Astrocyte (in vitro differentiated cells and primary cell): Measurements from ENCODE around the gene KIAA1614.

Experiments
- CTCF ChIP-seq: IDR thresholded peaks from 2 replicates; pipeline ENCODE4 v1.5.1; 2011; ENCODE audit warnings: low read depth, mild to moderate bottlenecking, inconsistent platforms, low read length, moderate library complexity; ENCODE audit not compliant: insufficient read depth
- EZH2 ChIP-seq: IDR thresholded peaks from 2 replicates; pipeline ENCODE4 v1.6.1; 2012; ENCODE audit warnings: mild to moderate bottlenecking, low read length, inconsistent platforms; ENCODE audit not compliant: insufficient read depth

- TF ChIP-seq CTCF, result no peak
- TF ChIP-seq EZH2, result no peak
These were observed 5.8 kb downstream of the KIAA1614 start for GRCh38 chr1:180918519-180918918.
